ENCODE results near the gene CHAC2. TPM values are rescaled to one million over a fixed set of nuclear protein-coding genes. Genes with fewer than 3 reads are reported as not detected.

CHAC2 gene
- total and polyA plus RNA-seq, 2 experiments from 2014 or later: 17.9 to 25.8 TPM

DNA sequence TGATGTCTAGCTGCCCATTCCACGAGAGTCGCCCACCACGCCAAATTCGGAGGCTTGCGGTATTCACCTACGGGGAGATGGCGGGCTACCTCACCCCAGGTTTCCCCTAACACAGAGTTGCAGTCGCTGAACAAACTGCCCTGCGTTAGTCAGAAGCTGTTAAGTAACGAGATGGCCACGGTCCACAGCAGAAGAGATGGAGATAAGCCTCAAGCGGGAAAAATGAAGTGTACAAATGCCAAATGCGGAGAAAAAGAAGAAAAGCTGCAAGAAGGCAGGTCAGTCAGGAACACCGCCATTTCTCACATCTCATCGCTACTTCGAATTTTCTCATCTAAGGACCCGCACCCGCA lies 18.7 kb downstream of the CHAC2 start:
- peaks cover 35% of the 10 kb centered on the region for H3K4me1 Mint-ChIP-seq
- H2AFZ ChIP-seq: peak overlapping the region; percentile 93
- peak overlapping the region; percentile 99 for H3K27ac Mint-ChIP-seq
- H3K9me2 ChIP-seq (ENCODE audit: insufficient read depth): no peaks in the 10 kb centered on the region
- H3K27me3 Mint-ChIP-seq (ENCODE audit: insufficient read depth, low read depth, poor library complexity): peaks cover 8% of the 10 kb centered on the region
- peaks cover 2% of the 10 kb centered on the region; the same call in 2 of the 3 replicates for H3K9me3 Mint-ChIP-seq
- H3K27me3 ChIP-seq (ENCODE audit: insufficient read depth): no peaks in the 10 kb centered on the region
- H3K4me3 Mint-ChIP-seq: peak overlapping the region; percentile 95
- peak overlapping the region; percentile 99 for H3K27ac ChIP-seq (ENCODE audit: low read depth)
- ATAC-seq (peak; percentile 28), DNase-seq (ENCODE audit: low spot score) (no peak)
- peaks cover 11% of the 10 kb centered on the region for H3K36me3 Mint-ChIP-seq (ENCODE audit: low read depth)
- peak overlapping the region; percentile 99 for H3K4me2 ChIP-seq
- H3K4me1 ChIP-seq (ENCODE audit: insufficient read depth): peaks cover 28% of the 10 kb centered on the region
- peaks cover 11% of the 10 kb centered on the region; the same call in 1 of the 2 replicates for H4K20me1 ChIP-seq (replicated peaks; ENCODE audit: insufficient read depth)
- peaks cover 5% of the 10 kb centered on the region; the same call in 1 of the 2 replicates for H3F3A ChIP-seq (replicated peaks; ENCODE audit: low read depth)
- peaks cover 93% of the 10 kb centered on the region for H3K79me2 ChIP-seq (replicated peaks; ENCODE audit: insufficient read depth)
- H3K4me3 ChIP-seq: peak overlapping the region; percentile 96
- no peak for TF ChIP-seq ZNF114 (CRISPR knock-in tag; IDR thresholded peaks at IDR 0.05)
- TF ChIP-seq, protein P1, sequence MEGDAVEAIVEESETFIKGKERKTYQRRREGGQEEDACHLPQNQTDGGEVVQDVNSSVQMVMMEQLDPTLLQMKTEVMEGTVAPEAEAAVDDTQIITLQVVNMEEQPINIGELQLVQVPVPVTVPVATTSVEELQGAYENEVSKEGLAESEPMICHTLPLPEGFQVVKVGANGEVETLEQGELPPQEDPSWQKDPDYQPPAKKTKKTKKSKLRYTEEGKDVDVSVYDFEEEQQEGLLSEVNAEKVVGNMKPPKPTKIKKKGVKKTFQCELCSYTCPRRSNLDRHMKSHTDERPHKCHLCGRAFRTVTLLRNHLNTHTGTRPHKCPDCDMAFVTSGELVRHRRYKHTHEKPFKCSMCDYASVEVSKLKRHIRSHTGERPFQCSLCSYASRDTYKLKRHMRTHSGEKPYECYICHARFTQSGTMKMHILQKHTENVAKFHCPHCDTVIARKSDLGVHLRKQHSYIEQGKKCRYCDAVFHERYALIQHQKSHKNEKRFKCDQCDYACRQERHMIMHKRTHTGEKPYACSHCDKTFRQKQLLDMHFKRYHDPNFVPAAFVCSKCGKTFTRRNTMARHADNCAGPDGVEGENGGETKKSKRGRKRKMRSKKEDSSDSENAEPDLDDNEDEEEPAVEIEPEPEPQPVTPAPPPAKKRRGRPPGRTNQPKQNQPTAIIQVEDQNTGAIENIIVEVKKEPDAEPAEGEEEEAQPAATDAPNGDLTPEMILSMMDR (conservative IDR thresholded peaks at IDR 0.05; ENCODE audit: low read depth in 2 of 2): no peak
- H3K36me3 ChIP-seq (ENCODE audit: insufficient read depth): 0 out of 2 replicates have a peak, but pooled peaks cover 5% of the 10 kb centered on the region

DNA sequence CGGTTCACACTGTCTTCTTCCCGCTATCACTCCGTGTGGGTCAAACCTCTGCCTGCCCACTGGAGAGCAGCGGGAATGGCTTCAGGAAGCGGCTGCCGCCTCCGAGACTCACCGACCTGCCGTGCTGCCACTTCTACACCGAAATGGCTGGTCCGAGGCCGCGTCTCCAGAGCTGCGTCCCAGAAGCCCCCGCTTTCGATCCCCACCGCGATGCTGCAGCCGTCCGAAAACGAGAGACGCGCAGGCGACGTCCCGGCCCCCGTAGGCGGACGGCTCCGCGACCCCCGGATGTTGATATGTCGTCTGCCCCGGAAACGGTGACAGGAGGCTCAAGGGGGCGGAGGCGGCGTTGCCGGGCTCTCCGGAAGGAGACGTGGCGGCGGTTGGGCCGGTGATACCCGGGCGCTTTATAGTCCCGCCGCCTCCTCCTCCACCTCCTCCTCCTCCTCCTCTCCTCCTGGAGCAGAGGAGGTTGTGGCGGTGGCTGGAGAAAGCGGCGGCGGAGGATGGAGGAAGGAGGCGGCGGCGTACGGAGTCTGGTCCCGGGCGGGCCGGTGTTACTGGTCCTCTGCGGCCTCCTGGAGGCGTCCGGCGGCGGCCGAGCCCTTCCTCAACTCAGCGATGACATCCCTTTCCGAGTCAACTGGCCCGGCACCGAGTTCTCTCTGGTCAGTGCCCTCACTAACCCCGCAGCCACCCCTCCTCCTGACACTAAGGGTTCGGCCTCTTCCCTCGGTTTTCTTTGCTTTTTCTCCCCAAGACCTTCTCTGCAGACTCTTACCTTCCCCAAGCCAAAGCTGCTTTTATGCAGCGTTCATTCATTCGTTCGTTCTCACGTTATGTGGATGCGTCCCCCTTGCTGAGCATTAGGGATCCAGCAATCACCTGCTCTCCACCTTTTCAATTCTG lies 19.4 kb downstream of the CHAC2 start, which contains the start of the genes ASB3 and ERLEC1:
ASB3 (minus strand) TSS at position 249 of the 909 bp plus-strand sequence. CDS start 21,381 bp downstream, outside the sequence.
ERLEC1 (plus strand) TSS at position 340 of the 909 bp plus-strand sequence; CDS start at position 507, 167 bp downstream.
- no peaks in the 10 kb centered on the region for H3K27me3 ChIP-seq (ENCODE audit: insufficient read depth)
- H4K20me1 ChIP-seq (replicated peaks; ENCODE audit: insufficient read depth): peaks cover 11% of the 10 kb centered on the region; the same call in 1 of the 2 replicates
- DNase-seq (ENCODE audit: low spot score) (peak; percentile 97), ATAC-seq (peak; percentile 92)
- peaks cover 90% of the 10 kb centered on the region for H3K79me2 ChIP-seq (replicated peaks; ENCODE audit: insufficient read depth)
- TF ChIP-seq, protein P2, sequence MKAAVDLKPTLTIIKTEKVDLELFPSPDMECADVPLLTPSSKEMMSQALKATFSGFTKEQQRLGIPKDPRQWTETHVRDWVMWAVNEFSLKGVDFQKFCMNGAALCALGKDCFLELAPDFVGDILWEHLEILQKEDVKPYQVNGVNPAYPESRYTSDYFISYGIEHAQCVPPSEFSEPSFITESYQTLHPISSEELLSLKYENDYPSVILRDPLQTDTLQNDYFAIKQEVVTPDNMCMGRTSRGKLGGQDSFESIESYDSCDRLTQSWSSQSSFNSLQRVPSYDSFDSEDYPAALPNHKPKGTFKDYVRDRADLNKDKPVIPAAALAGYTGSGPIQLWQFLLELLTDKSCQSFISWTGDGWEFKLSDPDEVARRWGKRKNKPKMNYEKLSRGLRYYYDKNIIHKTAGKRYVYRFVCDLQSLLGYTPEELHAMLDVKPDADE (IDR thresholded peaks at IDR 0.05): peak; percentile 96
- TF ChIP-seq ZNF114 (CRISPR knock-in tag; IDR thresholded peaks at IDR 0.05): no peak
- TF ChIP-seq, protein P3, sequence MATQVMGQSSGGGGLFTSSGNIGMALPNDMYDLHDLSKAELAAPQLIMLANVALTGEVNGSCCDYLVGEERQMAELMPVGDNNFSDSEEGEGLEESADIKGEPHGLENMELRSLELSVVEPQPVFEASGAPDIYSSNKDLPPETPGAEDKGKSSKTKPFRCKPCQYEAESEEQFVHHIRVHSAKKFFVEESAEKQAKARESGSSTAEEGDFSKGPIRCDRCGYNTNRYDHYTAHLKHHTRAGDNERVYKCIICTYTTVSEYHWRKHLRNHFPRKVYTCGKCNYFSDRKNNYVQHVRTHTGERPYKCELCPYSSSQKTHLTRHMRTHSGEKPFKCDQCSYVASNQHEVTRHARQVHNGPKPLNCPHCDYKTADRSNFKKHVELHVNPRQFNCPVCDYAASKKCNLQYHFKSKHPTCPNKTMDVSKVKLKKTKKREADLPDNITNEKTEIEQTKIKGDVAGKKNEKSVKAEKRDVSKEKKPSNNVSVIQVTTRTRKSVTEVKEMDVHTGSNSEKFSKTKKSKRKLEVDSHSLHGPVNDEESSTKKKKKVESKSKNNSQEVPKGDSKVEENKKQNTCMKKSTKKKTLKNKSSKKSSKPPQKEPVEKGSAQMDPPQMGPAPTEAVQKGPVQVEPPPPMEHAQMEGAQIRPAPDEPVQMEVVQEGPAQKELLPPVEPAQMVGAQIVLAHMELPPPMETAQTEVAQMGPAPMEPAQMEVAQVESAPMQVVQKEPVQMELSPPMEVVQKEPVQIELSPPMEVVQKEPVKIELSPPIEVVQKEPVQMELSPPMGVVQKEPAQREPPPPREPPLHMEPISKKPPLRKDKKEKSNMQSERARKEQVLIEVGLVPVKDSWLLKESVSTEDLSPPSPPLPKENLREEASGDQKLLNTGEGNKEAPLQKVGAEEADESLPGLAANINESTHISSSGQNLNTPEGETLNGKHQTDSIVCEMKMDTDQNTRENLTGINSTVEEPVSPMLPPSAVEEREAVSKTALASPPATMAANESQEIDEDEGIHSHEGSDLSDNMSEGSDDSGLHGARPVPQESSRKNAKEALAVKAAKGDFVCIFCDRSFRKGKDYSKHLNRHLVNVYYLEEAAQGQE (IDR thresholded peaks at IDR 0.05; ENCODE audit: unreplicated experiment): peak; percentile 21
- peak; percentile 77 for TF ChIP-seq CREB1 (CRISPR knock-in tag; IDR thresholded peaks at IDR 0.05; ENCODE audit: low read depth)
- TF ChIP-seq POLR2AphosphoS5 (IDR thresholded peaks at IDR 0.05; ENCODE audit: low read depth): peak; percentile 91
- peaks cover 2% of the 10 kb centered on the region; the same call in 2 of the 3 replicates for H3K9me3 Mint-ChIP-seq
- H2AFZ ChIP-seq: peak within 1 kb of the TSS; percentile 93
- H3K4me3 Mint-ChIP-seq: peak within 1 kb of the TSS; percentile 95
- peak within 1 kb of the TSS; percentile 99 for H3K27ac Mint-ChIP-seq
- H3K4me3 ChIP-seq: peak within 1 kb of the TSS; percentile 96
- no peaks in the 10 kb centered on the region for H3K36me3 ChIP-seq (ENCODE audit: insufficient read depth)
- H3K36me3 Mint-ChIP-seq (ENCODE audit: low read depth): peaks cover 5% of the 10 kb centered on the region
- peaks cover 28% of the 10 kb centered on the region for H3K4me1 ChIP-seq (ENCODE audit: insufficient read depth)
- peaks cover 35% of the 10 kb centered on the region for H3K4me1 Mint-ChIP-seq
- peak within 1 kb of the TSS; percentile 99 for H3K27ac ChIP-seq (ENCODE audit: low read depth)
- H3F3A ChIP-seq (replicated peaks; ENCODE audit: low read depth): peaks cover 5% of the 10 kb centered on the region; the same call in 1 of the 2 replicates
- no peaks in the 10 kb centered on the region for H3K9me2 ChIP-seq (ENCODE audit: insufficient read depth)
- peak within 1 kb of the TSS; percentile 99 for H3K4me2 ChIP-seq
- H3K27me3 Mint-ChIP-seq (ENCODE audit: insufficient read depth, low read depth, poor library complexity): peaks cover 7% of the 10 kb centered on the region
